H4 (cell line): ENCODE measurements around the gene DPH5. TPM values are rescaled to one million over a fixed set of nuclear protein-coding genes. Genes with fewer than 3 reads are reported as not detected.
A peak's percentile ranks its signal among the peaks of the same experiment; 100 is the strongest.
"Not testable (repeated sequence)": the region's sequence is repeated elsewhere in the genome, so short reads cannot be mapped to it uniquely, and the experiment has no call there.

Experiments
- DNase-seq: peaks from one replicate; pipeline ENCODE4 v3.0.0-alpha.2; 2015; ENCODE audit warnings: low spot score
- total RNA-seq: library from RNA; depleted of rRNA; stranded (reverse); fragments of >200 nt; shearing (Covaris generic); gene quantifications from 2 replicates; pipeline ENCODE4 v1.2.3, GENCODE V29; 2014

DPH5 gene
- total RNA-seq, 1 experiment from 2014 or later: 49.6 TPM

GRCh38 chr1:100988121-100988520, 37.5 kb downstream of the DPH5 start:
- DNase-seq: peak; percentile 25

GRCh38 chr1:100982793-100983192, 42.8 kb downstream of the DPH5 start:
- DNase-seq: no peak

GRCh38 chr1:100979631-100980030, 46.0 kb downstream of the DPH5 start:
- DNase-seq: no peak

GRCh38 chr1:100976936-100977335, 48.6 kb downstream of the DPH5 start:
- no peak for DNase-seq

- DNase-seq: no peak
Observed at GRCh38 chr1:100972185-100972584, 53.4 kb downstream of the DPH5 start.

- DNase-seq: no peak
Observed at GRCh38 chr1:100971021-100971420, 54.6 kb downstream of the DPH5 start.

- no peak for DNase-seq
Observed at GRCh38 chr1:100969327-100969726, 56.3 kb downstream of the DPH5 start.

GRCh38 chr1:100968621-100969020, 57.0 kb downstream of the DPH5 start:
- no peak for DNase-seq

- DNase-seq: no peak
Observed at GRCh38 chr1:100960098-100960497, 65.5 kb downstream of the DPH5 start.

- no peak for DNase-seq
Observed at GRCh38 chr1:100959502-100960060, 66.0 kb downstream of the DPH5 start.

- peak; percentile 81 for DNase-seq
Observed at GRCh38 chr1:100955322-100955721, 70.3 kb downstream of the DPH5 start.

GRCh38 chr1:100953960-100954730, 71.4 kb downstream of the DPH5 start:
- DNase-seq: no peak

- not testable (repeated sequence) for DNase-seq
Observed at GRCh38 chr1:100952970-100953369, 72.6 kb downstream of the DPH5 start.

GRCh38 chr1:100952104-100952745, 73.4 kb downstream of the DPH5 start:
- DNase-seq: no peak

GRCh38 chr1:100950781-100951180, 74.8 kb downstream of the DPH5 start:
- peak; percentile 13 for DNase-seq

- no peak for DNase-seq
Observed at GRCh38 chr1:100950337-100950736, 75.2 kb downstream of the DPH5 start.

GRCh38 chr1:100949515-100950158, 75.9 kb downstream of the DPH5 start:
- peak; percentile 71 for DNase-seq

GRCh38 chr1:100948721-100949405, 76.7 kb downstream of the DPH5 start:
- DNase-seq: not testable (repeated sequence)

- DNase-seq: not testable (repeated sequence)
Observed at GRCh38 chr1:100947816-100948215, 77.8 kb downstream of the DPH5 start.

GRCh38 chr1:100946064-100946463, 79.5 kb downstream of the DPH5 start:
- DNase-seq: not testable (repeated sequence)

GRCh38 chr1:100943533-100943932, 82.1 kb downstream of the DPH5 start:
- DNase-seq: no peak
